ENCODE data around the gene PRKCZ.

GRCh38 chr1:2072109-2072806, 22.0 kb downstream of the PRKCZ start:
- TF ChIP-seq CTCF (IDR thresholded peaks at IDR 0.05) (no peak), POLR2A (IDR thresholded peaks at IDR 0.05) (no peak), POLR2AphosphoS5 (IDR thresholded peaks at IDR 0.05; ENCODE audit: insufficient read depth in 1 of 2, low read depth in 1 of 2) (no peak)

Measured in vagina (tissue), 2 donors.